Endothelial cell of umbilical vein (primary cell): ENCODE results near the gene ANKRD16. TPM values are rescaled to one million over a fixed set of nuclear protein-coding genes. Genes with fewer than 3 reads are reported as not detected.

Experiments used
- BruUV-seq: library from RNA; stranded (reverse); fragments of 400-500 nt; replicated peaks from 2 replicates; lab custom pipeline; 2021; lab: Mats Ljungman, UMichigan
- CTCF ChIA-PET: fragments of 300-600, 350-600 bp; sonication (Branson Sonifier 250); formaldehyde crosslinking; loops from one replicate; lab custom pipeline; 2021; ENCODE audit warnings: antibody characterized with exemption, inconsistent platforms; lab: Charles Lee
- POLR2A ChIA-PET: fragments of 300-600, 350-600 bp; sonication (Branson Sonifier 250); formaldehyde crosslinking; loops from one replicate; lab custom pipeline; 2021; ENCODE audit warnings: antibody characterized with exemption, inconsistent platforms; lab: Charles Lee
- DNase-seq: peaks from one replicate; pipeline ENCODE4 v3.0.0-alpha.2; 2011; ENCODE audit warnings: low read depth, low spot score
- FAIRE-seq: peaks from 2 replicates; lab custom pipeline; 2011; peaks lifted over from hg19 to GRCh38; lab: Jason Lieb, UNC
- H2AFZ ChIP-seq: 2 replicates; pipeline ENCODE4 v1.6.0; 2012; ENCODE audit warnings: low read depth, low read length, control low read depth, inconsistent platforms
- H3K27ac ChIP-seq: 2 replicates; pipeline ENCODE4 v1.5.1; 2011; ENCODE audit warnings: low read depth, mild to moderate bottlenecking, control low read depth, low read length, moderate library complexity; ENCODE audit not compliant: insufficient read depth
- H3K27me3 ChIP-seq, 2 experiments: 2 replicates each; pipeline versions ENCODE4 v1.6.0 to v1.6.1; 2011; ENCODE audit warnings: low read length in 2 of 2, mixed read lengths in 1 of 2; ENCODE audit not compliant: control insufficient read depth in 2 of 2, insufficient read depth in 2 of 2
- H3K36me3 ChIP-seq, 2 experiments: 2 replicates in 1 of 2; 3 replicates in 1 of 2; pipeline ENCODE4 v1.5.1; 2011; ENCODE audit warnings: low read length in 2 of 2, mild to moderate bottlenecking in 1 of 2, moderate library complexity in 1 of 2; ENCODE audit not compliant: control insufficient read depth in 2 of 2, insufficient read depth in 2 of 2; ENCODE audit errors: extremely low read depth in 1 of 2
- H3K4me1 ChIP-seq: 3 replicates; pipeline ENCODE4 v1.5.1; 2011; ENCODE audit warnings: mild to moderate bottlenecking, low read length; ENCODE audit not compliant: control insufficient read depth, insufficient read depth; ENCODE audit errors: extremely low read depth
- H3K4me2 ChIP-seq: 2 replicates; pipeline ENCODE4 v1.6.1; 2011; ENCODE audit warnings: low read length, control low read depth, mixed read lengths; ENCODE audit not compliant: insufficient read depth
- H3K4me3 ChIP-seq, 3 experiments: fragments of 200-600 bp in 1 of 3; sonication (generic), shearing (Covaris generic) in 1 of 3; replicated peaks in 1 of 3; 2 replicates each; pipeline ENCODE4 v1.5.1; 2011 to 2016; ENCODE audit warnings: control low read depth in 3 of 3, low read length in 3 of 3, mild to moderate bottlenecking in 2 of 3, inconsistent platforms in 1 of 3, low read depth in 1 of 3, moderate library complexity in 1 of 3; ENCODE audit not compliant: insufficient read depth in 1 of 3
- H3K79me2 ChIP-seq: 2 replicates; pipeline ENCODE4 v1.6.0; 2012; ENCODE audit warnings: low read length, inconsistent platforms; ENCODE audit not compliant: control insufficient read depth, insufficient read depth
- H3K9ac ChIP-seq: replicated peaks from 2 replicates; pipeline ENCODE3; 2011; ENCODE audit warnings: low read length, control low read depth; ENCODE audit not compliant: insufficient read depth; ENCODE audit errors: extremely low read depth
- H3K9me1 ChIP-seq: replicated peaks from 3 replicates; pipeline ENCODE4 v1.6.0; 2011; ENCODE audit warnings: mild to moderate bottlenecking, low read length; ENCODE audit not compliant: control insufficient read depth, insufficient read depth; ENCODE audit errors: extremely low read depth
- H3K9me3 ChIP-seq: replicated peaks from 2 replicates; pipeline ENCODE4 v1.5.1; 2012; ENCODE audit warnings: low read length, inconsistent platforms; ENCODE audit not compliant: control insufficient read depth, insufficient read depth
- H4K20me1 ChIP-seq: replicated peaks from 2 replicates; pipeline ENCODE3; 2011; ENCODE audit warnings: mild to moderate bottlenecking, low read length; ENCODE audit not compliant: control insufficient read depth, insufficient read depth; ENCODE audit errors: extremely low read depth
- EZH2 ChIP-seq: IDR thresholded peaks from 2 replicates; pipeline ENCODE4 v1.6.1; 2012; ENCODE audit warnings: borderline replicate concordance, low read depth, mild to moderate bottlenecking, moderate library complexity, low read length, inconsistent platforms; ENCODE audit not compliant: severe bottlenecking
- FOS ChIP-seq: IDR thresholded peaks from 2 replicates; pipeline ENCODE4 v1.6.1; 2011; ENCODE audit warnings: mild to moderate bottlenecking, low read length, moderate library complexity, borderline replicate concordance; ENCODE audit not compliant: insufficient read depth
- GATA2 ChIP-seq: IDR thresholded peaks from 2 replicates; pipeline ENCODE4 v1.7.0; 2011; ENCODE audit warnings: low read depth, mild to moderate bottlenecking, moderate library complexity, mixed read lengths, low read length; ENCODE audit not compliant: insufficient read length, insufficient read depth
- JUN ChIP-seq: IDR thresholded peaks from 2 replicates; pipeline ENCODE4 v1.6.1; 2011; ENCODE audit warnings: borderline replicate concordance, low read depth; ENCODE audit not compliant: insufficient read length, insufficient read depth
- MYC ChIP-seq: IDR thresholded peaks from one replicate; pipeline ENCODE4 v1.6.1; 2011; ENCODE audit warnings: mild to moderate bottlenecking, low read depth, low read length
- POLR2A ChIP-seq: IDR thresholded peaks from 2 replicates; pipeline ENCODE4 v1.6.1; 2012; ENCODE audit warnings: low read depth, mild to moderate bottlenecking, control low read depth, low read length
- POLR2AphosphoS5 ChIP-seq: IDR thresholded peaks from 2 replicates; pipeline ENCODE4 v1.6.1; 2012; ENCODE audit warnings: low read depth, mild to moderate bottlenecking, control low read depth, low read length, moderate library complexity; ENCODE audit not compliant: insufficient read depth
- dilution Hi-C: fragments of 300-500 bp; cut with MboI; formaldehyde crosslinking; loops from one replicate; pipeline ENCODE4 v1.15.0; 2019; ENCODE audit warnings: low sequenced_read_pairs; ENCODE audit not compliant: extremely low pct_ligation_motif_present
- intact Hi-C: fragments of 100-400 bp; cut with micrococcal nuclease; formaldehyde crosslinking; loops from one replicate; pipeline ENCODE4 v1.10.0; 2022
- polyA plus RNA-seq, 4 experiments: library from polyadenylated mRNA; depleted of rRNA in 3 of 4; stranded (reverse) in 3 of 4; unstranded in 1 of 4; fragments of >200 nt; gene quantifications; 2 replicates each; pipeline versions ENCODE4 v1.2.1 to v1.2.3, GENCODE V29; 2011 to 2012; ENCODE audit warnings: missing spikeins in 1 of 4
- total RNA-seq: library from RNA; stranded (reverse); gene quantifications from 2 replicates; pipeline ENCODE4 v1.2.3, GENCODE V29; 2021
- TF ChIP-seq, protein P1 (sequence below), 2 donors: IDR thresholded peaks; 1 replicate in 1 of 2; 2 replicates in 1 of 2; pipeline ENCODE4 v1.5.1; 2011; ENCODE audit warnings: low read length in 2 of 2, mild to moderate bottlenecking in 2 of 2, moderate library complexity in 2 of 2, control low read depth in 1 of 2, inconsistent platforms in 1 of 2, low read depth in 1 of 2; ENCODE audit not compliant: insufficient read depth in 1 of 2; ENCODE audit errors: extremely low read depth in 1 of 2
- TF ChIP-seq, protein P2 (sequence below): IDR thresholded peaks from 2 replicates; pipeline ENCODE4 v1.6.1; 2011; ENCODE audit not compliant: insufficient read depth, insufficient read length

Gene ANKRD16
- total and polyA plus RNA-seq, 2 donors (not counting 3 experiments of a cell fraction or from before 2014, with no cell fraction given): 6.9 to 8.0 TPM

DNA sequence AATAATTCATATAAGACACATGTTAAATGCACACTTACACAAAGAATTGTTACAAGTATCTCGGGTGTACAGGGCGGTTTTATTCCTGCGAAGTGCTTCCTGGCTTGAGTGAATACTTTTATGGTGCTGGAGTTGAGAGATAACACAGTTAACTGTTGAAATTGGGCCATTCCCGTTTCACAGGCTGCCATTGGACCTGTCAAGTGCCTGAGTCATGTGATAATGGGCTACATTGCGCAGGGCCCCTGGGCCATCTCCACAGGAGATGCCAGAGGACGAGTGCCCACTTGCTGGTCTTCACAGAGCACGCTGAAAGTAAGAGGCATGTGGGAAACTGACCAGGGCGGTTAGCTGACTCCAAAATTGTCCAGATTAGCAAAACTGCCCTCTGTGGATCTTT is 5.2 kb upstream of the ANKRD16 start:
- dilution Hi-C loops: no loop called here
- CTCF ChIA-PET: no interaction called here

More for the DNA sequence above, 5.2 kb upstream of the ANKRD16 start:
- Histone ChIP-seq H4K20me1 (no peaks in the 10 kb centered on the region), H3K9me1 (no peaks in the 10 kb centered on the region), H3K79me2 (peaks cover 56% of the 10 kb centered on the region), H3K4me1 (peaks cover 30% of the 10 kb centered on the region), H2AFZ (no peak overlapping the region), H3K9ac (no peak overlapping the region), H3K9me3 (no peaks in the 10 kb centered on the region), H3K27me3 (no peaks in the 10 kb centered on the region), H3K4me2 (no peak overlapping the region), H3K36me3 (peaks cover 10 to 11% of the 10 kb centered on the region in 2 experiments), H3K4me3 (no peak overlapping the region), H3K27ac (no peak overlapping the region)
- no peak for DNase-seq
- BruUV-seq: no TSS peak
- intact Hi-C loops: loop anchor here (5.0 kb wide), 2 partner anchors 82 to 192 kb away; partner anchors contain the start of genes IL15RA and RBM17
- FAIRE-seq: no peak
- TF ChIP-seq, protein P1, sequence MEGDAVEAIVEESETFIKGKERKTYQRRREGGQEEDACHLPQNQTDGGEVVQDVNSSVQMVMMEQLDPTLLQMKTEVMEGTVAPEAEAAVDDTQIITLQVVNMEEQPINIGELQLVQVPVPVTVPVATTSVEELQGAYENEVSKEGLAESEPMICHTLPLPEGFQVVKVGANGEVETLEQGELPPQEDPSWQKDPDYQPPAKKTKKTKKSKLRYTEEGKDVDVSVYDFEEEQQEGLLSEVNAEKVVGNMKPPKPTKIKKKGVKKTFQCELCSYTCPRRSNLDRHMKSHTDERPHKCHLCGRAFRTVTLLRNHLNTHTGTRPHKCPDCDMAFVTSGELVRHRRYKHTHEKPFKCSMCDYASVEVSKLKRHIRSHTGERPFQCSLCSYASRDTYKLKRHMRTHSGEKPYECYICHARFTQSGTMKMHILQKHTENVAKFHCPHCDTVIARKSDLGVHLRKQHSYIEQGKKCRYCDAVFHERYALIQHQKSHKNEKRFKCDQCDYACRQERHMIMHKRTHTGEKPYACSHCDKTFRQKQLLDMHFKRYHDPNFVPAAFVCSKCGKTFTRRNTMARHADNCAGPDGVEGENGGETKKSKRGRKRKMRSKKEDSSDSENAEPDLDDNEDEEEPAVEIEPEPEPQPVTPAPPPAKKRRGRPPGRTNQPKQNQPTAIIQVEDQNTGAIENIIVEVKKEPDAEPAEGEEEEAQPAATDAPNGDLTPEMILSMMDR (IDR thresholded peaks at IDR 0.05; ENCODE audit: extremely low read depth in 1 of 2, insufficient read depth in 1 of 2, low read depth in 1 of 2, low read length in 2 of 2): no peak
- TF ChIP-seq EZH2 (no peak), POLR2A (no peak), POLR2AphosphoS5 (no peak), FOS (no peak), GATA2 (no peak), MYC (no peak), JUN (no peak)
- TF ChIP-seq, protein P2, sequence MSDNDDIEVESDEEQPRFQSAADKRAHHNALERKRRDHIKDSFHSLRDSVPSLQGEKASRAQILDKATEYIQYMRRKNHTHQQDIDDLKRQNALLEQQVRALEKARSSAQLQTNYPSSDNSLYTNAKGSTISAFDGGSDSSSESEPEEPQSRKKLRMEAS: no peak
- POLR2A ChIA-PET: no interaction called here
